ENCODE results near the gene HMGN3. TPM values are rescaled to one million over a fixed set of nuclear protein-coding genes. Genes with fewer than 3 reads are reported as not detected.

The HMGN3 gene
- total RNA-seq, 1 donor from 2014 or later = 67.4 TPM

DNA sequence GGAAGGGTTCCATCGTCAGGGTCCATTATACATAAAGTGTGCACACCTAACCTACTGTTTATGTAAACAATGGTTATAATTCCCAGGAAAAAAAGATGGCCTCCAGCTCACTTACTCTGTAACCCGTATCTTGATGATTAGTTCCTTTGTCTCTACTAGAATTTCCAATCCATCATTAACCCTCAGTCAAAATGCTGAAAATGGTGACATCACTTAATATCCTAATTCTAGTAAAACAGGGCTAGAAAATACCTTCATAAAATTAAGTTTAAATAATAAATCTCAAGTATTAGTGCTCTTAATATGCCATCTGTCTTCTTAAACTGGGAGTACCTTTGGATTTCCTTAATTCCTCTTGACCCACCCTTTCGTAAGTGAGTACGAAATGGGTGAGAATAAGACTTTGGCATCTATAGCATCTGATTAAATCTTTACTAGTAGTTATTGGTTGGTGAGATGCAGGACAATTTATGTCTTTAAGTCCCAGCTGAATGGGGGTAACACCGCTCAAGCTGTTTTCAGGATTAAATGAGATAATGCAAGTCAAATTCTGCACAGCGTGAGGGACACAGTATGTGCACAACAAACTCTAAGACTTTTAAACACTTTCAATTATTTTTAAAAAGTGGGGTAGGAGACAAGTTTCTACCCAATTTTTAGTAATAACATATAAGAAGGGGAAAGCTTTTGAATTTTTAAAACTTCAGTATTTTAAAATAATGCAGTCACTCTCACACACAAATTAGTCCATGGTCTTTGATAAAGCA lies 1.6 kb downstream of the HMGN3 start:
- no peak for DNase-seq (ENCODE audit: low read depth)

DNA sequence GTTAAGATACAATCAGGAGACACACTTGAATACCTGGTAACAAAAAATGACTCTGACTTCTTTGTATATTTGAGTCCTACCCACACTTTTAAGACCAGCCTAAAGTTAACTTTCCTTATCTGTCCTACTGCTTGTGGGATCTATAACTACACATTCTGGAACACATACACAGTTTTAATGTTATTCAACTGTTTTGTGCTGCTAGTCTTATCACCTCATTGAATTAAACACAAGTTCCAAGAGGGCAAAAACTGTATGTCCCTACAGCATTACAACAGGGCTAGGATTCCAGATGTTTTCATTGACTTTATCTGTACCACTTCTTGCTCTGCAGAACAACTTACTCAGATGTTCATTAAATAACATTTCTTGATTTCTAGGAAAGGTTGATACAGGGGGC lies 2.8 kb downstream of the HMGN3 start:
- no peak for DNase-seq (ENCODE audit: low read depth)

DNA sequence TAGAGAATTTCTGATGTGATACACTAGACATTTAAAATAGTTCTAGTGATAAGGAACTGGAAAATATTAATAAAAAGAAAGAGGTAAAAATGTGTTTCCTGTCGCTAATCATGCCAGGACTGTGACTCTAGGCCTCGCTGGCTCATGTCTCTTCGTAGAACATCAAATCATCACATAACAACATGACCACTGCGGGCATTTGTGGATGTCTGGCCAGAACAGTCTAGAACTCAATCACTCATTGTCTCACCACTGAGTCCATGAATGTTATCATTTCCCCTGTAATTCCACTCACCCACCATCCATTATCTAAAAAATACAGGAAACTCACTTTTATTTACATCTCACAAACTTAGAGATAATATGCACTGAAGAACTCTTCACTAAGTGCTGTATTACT lies 3.4 kb downstream of the HMGN3 start:
- no peak for DNase-seq (ENCODE audit: low read depth)

DNA sequence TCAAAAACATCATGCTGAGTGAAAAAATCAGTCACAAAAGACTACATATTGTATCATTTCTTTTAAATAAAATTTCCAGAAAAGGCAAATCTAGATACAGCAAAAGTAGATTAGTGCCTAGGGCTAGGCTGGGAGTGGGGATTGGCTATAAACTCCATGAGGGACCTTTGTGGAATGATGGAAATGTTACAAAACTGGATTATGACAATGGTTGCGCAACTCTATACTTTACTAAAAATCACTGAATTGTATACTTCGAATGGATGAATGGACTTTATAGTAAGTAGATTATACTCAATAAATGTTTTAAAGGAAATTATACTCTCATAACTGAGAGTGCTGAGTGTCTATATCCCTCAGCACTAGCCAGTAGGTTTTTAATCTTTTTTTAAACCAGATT lies 4.3 kb downstream of the HMGN3 start:
- DNase-seq (ENCODE audit: low read depth) = no peak

GRCh38 chr6:79227445-79227844 lies 7.0 kb downstream of the HMGN3 start:
- DNase-seq (ENCODE audit: low read depth) = no peak

DNA sequence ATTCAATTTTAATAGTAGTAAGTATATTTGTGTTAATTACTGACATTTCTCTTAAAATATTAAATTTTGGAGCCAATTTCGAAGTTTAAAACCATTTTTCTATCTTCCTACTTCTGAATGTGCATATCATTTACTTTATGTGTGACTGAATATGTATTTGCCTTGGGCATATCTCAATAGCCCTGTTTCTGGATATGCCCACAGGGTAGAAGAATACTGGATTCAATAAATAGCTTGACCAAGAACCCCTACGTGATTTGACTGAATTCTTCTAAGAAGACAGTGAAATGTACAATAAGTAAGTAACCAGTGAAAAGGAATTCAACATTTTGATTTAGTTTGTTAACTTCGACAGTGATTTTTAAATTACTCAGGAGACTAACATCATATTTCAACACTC lies 7.8 kb downstream of the HMGN3 start:
- no peak for DNase-seq (ENCODE audit: low read depth)

- no peak for DNase-seq (ENCODE audit: low read depth)
Observed at GRCh38 chr6:79225717-79226599, 8.5 kb downstream of the HMGN3 start.

DNA sequence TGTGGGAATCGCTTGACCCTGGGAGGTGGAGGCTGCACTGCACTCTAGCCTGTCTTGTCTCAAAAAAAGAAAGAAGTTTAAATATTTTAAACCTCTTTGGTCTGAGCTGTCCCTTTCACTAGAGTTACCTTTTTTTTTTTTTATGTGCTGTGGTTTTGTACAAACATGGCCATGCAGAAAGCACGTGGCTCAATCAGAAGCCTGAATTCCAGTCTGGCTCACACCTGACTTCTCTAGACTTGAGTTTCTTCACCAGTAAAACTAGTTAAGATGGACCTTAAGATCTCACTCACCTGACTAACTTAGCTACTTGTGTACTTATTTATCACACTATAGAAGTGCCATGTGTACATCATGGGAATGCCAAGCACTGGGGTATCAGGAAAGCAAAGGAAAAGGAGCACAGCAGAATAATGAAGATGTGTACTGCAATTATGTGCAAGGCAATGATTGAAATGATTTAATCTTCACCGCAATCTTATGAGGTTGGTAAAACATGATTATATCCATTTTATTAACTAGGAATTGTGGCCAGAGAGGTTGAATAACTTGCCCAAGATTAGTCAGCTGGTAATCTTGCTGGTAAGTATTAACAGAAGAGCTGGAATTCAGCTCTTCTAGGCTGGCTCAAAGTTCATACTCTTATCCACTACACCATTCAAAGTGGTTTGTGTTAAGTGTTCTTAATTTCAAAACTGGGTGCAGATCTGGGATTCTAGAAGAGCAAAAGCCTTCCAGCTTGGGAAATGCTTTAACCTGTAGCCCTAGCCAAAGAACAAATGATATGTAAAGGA lies 10.7 kb downstream of the HMGN3 start:
- no peak for DNase-seq (ENCODE audit: low read depth)

DNA sequence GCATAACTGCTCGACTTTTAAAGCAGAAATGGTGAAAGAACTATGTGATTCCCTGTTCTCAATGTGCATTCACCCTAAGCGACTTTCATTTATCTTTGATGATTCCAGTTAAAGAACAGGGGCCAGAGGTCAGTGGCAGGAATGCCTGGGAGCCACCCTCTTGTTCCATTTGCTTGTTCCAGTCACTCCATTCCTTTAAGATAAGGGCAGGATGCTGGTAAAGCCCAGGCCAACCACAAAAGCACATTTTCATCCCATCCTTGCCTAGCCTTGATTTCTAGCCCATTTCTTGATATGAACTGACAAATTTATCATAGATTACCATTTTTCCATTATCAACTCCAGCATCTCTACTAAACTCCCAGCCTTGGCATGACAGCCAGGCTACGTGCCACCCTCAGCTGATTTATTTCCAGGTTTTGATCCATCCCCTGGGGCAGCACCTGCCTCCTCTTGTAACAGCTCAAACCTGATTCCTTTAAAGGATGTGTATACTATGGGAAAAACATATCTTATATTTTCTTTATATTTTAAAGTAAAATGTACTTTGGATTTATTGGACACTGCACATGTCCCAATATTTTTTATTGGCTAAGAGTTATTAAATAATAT lies 19.2 kb downstream of the HMGN3 start:
- no peak for DNase-seq (ENCODE audit: low read depth)

DNA sequence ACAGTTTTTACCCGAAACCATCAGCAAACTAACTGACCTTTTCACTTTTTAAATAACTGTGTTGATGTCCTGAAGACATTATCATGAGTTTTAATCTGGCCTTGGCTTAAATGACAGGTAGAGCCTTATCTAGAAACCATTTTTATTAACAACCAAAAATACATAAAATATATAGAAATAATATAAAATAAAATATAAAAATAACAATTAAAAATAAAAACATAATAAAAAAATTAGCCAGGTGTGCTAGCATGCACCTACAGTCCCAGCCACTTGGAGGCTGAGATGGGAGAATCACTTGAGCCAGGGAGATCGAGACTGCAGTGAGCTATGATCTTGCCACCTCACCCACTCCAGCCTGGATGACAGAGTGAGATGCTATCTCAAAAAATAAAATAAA lies 21.6 kb downstream of the HMGN3 start:
- DNase-seq (ENCODE audit: low read depth) = no peak

DNA sequence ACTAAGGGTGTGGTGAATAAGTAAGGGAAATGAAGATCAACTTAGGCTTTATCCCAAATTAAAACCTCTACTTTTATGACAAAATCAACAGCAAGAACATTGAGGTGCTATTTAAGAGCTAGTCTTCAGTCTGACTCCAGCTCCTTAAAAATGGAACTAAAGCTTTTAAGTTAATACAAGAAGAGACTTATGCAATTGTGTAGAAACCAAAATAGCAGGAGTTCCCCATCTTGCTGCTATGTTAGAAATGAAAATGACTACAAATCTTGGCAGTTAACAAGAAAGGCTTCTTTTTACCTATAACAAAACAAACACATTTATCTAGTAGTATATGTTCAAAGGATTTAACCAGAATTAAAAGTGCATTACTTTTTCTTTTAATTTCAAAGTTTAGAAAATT lies 25.7 kb downstream of the HMGN3 start:
- DNase-seq (ENCODE audit: low read depth) = no peak

DNA sequence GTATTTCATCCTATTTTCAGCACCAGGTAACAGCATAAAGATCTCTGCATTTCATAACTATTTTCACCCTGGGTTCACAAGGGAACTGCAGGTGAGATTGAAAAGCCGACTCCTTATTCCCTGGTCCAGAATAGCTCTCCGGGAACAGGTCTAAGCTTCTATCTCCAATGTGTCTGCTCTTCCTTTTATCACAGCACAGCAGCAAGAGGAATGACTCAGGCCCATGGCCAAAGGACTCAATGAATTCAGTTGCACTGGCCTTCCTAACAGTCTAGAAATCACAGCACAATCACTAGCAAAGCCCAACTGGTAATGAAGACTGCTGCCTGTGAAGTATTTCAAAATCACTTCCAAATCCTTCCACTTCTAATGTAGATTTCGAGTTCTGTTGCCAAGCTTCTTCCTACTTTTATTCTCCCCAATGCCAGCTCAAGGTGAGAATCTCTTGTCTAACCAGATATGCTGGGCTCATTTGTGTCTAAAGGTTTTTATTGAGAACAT lies 30.7 kb downstream of the HMGN3 start:
- DNase-seq (ENCODE audit: low read depth) = no peak

DNA sequence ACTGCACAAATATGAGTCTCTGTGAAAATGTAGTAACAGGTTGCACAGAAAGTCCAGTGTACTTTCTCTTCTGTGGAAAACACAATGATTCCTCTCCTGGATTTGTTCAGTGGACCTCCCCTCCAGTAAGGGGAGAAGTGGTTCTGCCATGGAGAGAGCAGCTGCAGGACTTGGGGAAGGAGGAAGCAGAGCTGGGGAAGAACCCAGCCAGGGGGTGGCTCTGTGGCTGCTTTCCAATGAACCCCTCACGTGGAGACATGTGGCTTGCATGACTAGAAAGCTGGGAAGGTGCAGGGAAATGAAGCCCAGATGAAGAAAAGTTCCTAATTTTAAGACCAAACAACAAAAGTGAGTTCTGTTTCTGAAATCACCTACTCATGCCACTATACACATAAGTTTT lies 31.9 kb downstream of the HMGN3 start:
- no peak for DNase-seq (ENCODE audit: low read depth)

GRCh38 chr6:79201983-79202382 lies 32.5 kb downstream of the HMGN3 start:
- no peak for DNase-seq (ENCODE audit: low read depth)

- no peak for DNase-seq (ENCODE audit: low read depth)
Observed at GRCh38 chr6:79201143-79201542, 33.3 kb downstream of the HMGN3 start.

DNA sequence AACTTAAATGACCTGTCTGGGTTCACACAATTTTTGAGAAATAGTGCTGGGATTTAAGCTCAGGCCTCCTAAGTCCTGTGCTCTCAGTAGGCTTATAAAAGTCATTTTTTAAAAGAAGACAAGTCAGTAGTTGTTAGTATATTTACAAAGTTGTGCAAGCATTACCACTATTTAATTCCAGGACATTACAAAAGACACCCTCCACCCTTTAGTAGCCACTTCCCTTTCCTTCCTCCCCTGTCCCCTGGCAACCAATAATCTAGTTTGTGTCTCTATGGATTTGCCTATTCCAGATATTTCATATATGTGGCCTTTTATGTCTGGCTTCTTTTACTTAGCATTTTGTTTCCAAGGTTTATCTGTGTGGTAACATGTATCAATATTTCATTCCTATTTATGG lies 37.6 kb downstream of the HMGN3 start:
- DNase-seq (ENCODE audit: low read depth) = no peak

GRCh38 chr6:79193971-79194370 lies 40.5 kb downstream of the HMGN3 start:
- DNase-seq (ENCODE audit: low read depth) = no peak

DNA sequence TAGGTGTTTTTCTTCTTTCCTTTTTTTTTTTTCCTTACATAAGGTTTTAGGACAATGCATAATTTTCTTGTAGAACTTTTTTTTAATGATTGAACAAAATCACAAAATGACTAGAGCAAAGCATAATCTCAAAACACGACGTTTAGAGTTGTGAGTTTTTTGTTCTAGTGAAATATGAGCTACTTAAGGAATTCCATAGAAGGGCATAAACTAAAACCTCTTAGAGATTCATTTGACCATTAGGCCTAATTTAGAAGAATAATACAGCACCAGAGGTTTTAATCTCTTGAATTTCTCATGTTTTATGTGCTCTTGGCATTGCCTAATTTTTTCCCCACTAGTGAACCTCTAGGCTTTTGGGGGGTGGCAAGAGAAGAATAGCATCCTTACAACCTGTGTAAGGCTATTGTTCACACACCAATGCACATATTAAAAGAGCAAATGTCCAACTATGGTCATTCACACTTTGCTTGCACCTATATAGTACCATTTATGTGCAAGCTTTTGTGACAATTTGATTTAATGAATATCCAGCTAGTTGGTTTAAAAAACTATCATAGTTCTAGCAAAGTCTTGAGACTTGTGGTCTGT lies 44.6 kb downstream of the HMGN3 start:
- DNase-seq (ENCODE audit: low read depth) = no peak

GRCh38 chr6:79188885-79189480 lies 45.5 kb downstream of the HMGN3 start:
- no peak for DNase-seq (ENCODE audit: low read depth)

DNA sequence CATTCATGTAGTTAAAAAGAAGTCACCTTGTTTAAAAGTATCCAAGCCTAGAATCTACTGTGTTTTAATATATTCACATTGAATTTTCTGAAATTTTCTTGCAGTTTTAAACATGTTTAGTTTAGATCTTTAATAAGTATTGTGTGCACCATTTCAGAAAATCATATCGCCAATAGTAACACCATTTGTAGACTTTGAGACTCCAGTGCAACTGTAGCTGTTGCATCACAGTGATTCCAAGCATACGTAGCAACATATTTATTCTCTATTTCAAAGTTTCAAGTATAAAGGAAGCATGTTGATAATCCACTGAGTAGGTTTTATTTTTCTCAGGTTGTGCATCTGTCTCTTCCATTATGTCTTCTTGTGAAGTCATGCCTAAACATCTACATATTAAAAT lies 46.4 kb downstream of the HMGN3 start:
- DNase-seq (ENCODE audit: low read depth) = no peak

Measured in myocyte (in vitro differentiated cells).